Fibroblast of lung (primary cell): ENCODE measurements around the gene ATG13. TPM values are rescaled to one million over a fixed set of nuclear protein-coding genes. Genes with fewer than 3 reads are reported as not detected.

ENCODE experiments used
- DNase-seq, 2 donors: peaks; one replicate each; pipeline versions ENCODE4 v3.0.0 to v3.0.0-alpha.2; 2010; ENCODE audit warnings: low read depth in 2 of 2
- H2AFZ ChIP-seq: 2 replicates; pipeline ENCODE4 v1.5.1; 2012; ENCODE audit warnings: low read length, control low read depth, inconsistent platforms
- H3K27ac ChIP-seq: 2 replicates; pipeline ENCODE4 v1.5.1; 2011; ENCODE audit warnings: low read length, control low read depth; ENCODE audit not compliant: insufficient read depth
- H3K27me3 ChIP-seq: 2 replicates; pipeline ENCODE4 v1.5.1; 2011; ENCODE audit warnings: mild to moderate bottlenecking, low read length; ENCODE audit not compliant: control insufficient read depth, insufficient read depth
- H3K36me3 ChIP-seq: 2 replicates; pipeline ENCODE4 v1.5.1; 2011; ENCODE audit warnings: low read length; ENCODE audit not compliant: control insufficient read depth, insufficient read depth
- H3K4me1 ChIP-seq: 2 replicates; pipeline ENCODE4 v1.5.1; 2011; ENCODE audit warnings: low read length; ENCODE audit not compliant: control insufficient read depth, insufficient read depth; ENCODE audit errors: extremely low read depth
- H3K4me2 ChIP-seq: 2 replicates; pipeline ENCODE4 v1.5.1; 2011; ENCODE audit warnings: low read length, control low read depth; ENCODE audit not compliant: insufficient read depth; ENCODE audit errors: extremely low read depth
- H3K4me3 ChIP-seq, 4 experiments: fragments of 200-600 bp in 1 of 4; sonication (generic) in 1 of 4; replicated peaks in 1 of 4; 2 replicates each; pipeline ENCODE4 v1.5.1; 2011 to 2016; ENCODE audit warnings: low read length in 4 of 4, low read depth in 3 of 4, mild to moderate bottlenecking in 3 of 4, control low read depth in 2 of 4, inconsistent platforms in 1 of 4, mixed read lengths in 1 of 4; ENCODE audit not compliant: insufficient read depth in 1 of 4; ENCODE audit errors: control extremely low read depth in 1 of 4
- H3K79me2 ChIP-seq: 2 replicates; pipeline ENCODE4 v1.5.1; 2012; ENCODE audit warnings: mild to moderate bottlenecking, low read length, inconsistent platforms; ENCODE audit not compliant: control insufficient read depth, insufficient read depth
- H3K9ac ChIP-seq: 2 replicates; pipeline ENCODE4 v1.5.1; 2011; ENCODE audit warnings: mild to moderate bottlenecking, low read length, control low read depth; ENCODE audit not compliant: insufficient read depth
- H3K9me3 ChIP-seq: 2 replicates; pipeline ENCODE4 v1.5.1; 2012; ENCODE audit warnings: low read depth, low read length; ENCODE audit not compliant: control insufficient read depth, insufficient read depth
- H4K20me1 ChIP-seq: 2 replicates; pipeline ENCODE4 v1.5.1; 2011; ENCODE audit warnings: low read length; ENCODE audit not compliant: control insufficient read depth, insufficient read depth; ENCODE audit errors: extremely low read depth
- EZH2 ChIP-seq: IDR thresholded peaks from 2 replicates; pipeline ENCODE4 v1.5.1; 2012; ENCODE audit warnings: low read length, control low read depth, mild to moderate bottlenecking; ENCODE audit errors: missing control alignments
- polyA plus RNA-seq, 2 donors: library from polyadenylated mRNA; depleted of rRNA in 1 of 2; stranded (reverse) in 1 of 2; unstranded in 1 of 2; fragments of >200 nt; gene quantifications; 2 replicates each; pipeline ENCODE4 v1.2.1, GENCODE V29; 2011 to 2012; ENCODE audit warnings: missing spikeins in 1 of 2
- total RNA-seq: library from RNA; depleted of rRNA; stranded (reverse); fragments of >200 nt; gene quantifications from 2 replicates; pipeline ENCODE4 v1.2.1, GENCODE V29; 2014
- TF ChIP-seq, protein P1 (sequence below), 2 donors: IDR thresholded peaks in 1 of 2; conservative IDR thresholded peaks in 1 of 2; 1 replicate in 1 of 2; 2 replicates in 1 of 2; pipeline ENCODE4 v1.5.1; 2011 to 2012; ENCODE audit warnings: low read length in 2 of 2, control low read depth in 1 of 2, inconsistent platforms in 1 of 2, low read depth in 1 of 2, mild to moderate bottlenecking in 1 of 2

ATG13 gene
- total and polyA plus RNA-seq, 2 donors (not counting 1 experiment from before 2014, with no cell fraction given) = 44.9 to 67.4 TPM

DNA sequence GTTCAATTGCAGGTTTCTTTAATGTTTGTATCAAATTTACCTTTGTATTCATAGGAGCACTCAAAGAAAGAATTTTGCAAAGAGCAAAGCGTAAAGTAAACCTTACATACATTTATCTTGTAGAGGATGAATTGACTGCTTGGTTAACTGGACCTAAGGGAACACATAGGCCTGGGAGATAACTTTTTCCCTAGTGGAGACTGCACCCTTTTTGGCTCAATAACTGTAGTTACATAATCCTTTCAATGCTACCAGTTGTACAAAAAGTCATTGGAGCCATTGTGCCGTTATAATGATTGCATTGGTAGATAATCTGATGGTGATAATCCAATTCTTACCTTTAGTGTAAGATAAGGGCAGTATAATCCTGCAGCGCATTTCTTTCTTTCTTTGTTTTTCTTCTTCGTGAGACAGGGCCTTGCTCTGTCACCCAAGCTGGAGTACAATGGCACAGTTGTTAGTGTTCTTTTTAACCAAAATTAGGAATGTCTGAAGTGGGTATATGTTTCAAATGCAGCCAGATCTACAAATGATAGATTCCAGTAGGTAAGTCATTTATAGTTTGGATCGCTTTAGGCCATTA, 18.3 kb downstream of the ATG13 start:
- Histone ChIP-seq H3K9me3 (no peaks in the 10 kb centered on the region), H3K9ac (no peak overlapping the region), H3K27ac (no peak overlapping the region), H3K4me1 (no peaks in the 10 kb centered on the region), H3K27me3 (no peaks in the 10 kb centered on the region), H2AFZ (no peak overlapping the region), H4K20me1 (no peaks in the 10 kb centered on the region), H3K79me2 (no peaks in the 10 kb centered on the region), H3K4me2 (no peak overlapping the region), H3K36me3 (no peaks in the 10 kb centered on the region), H3K4me3 (no peak overlapping the region)
- TF ChIP-seq EZH2 = no peak
- TF ChIP-seq, protein P1, sequence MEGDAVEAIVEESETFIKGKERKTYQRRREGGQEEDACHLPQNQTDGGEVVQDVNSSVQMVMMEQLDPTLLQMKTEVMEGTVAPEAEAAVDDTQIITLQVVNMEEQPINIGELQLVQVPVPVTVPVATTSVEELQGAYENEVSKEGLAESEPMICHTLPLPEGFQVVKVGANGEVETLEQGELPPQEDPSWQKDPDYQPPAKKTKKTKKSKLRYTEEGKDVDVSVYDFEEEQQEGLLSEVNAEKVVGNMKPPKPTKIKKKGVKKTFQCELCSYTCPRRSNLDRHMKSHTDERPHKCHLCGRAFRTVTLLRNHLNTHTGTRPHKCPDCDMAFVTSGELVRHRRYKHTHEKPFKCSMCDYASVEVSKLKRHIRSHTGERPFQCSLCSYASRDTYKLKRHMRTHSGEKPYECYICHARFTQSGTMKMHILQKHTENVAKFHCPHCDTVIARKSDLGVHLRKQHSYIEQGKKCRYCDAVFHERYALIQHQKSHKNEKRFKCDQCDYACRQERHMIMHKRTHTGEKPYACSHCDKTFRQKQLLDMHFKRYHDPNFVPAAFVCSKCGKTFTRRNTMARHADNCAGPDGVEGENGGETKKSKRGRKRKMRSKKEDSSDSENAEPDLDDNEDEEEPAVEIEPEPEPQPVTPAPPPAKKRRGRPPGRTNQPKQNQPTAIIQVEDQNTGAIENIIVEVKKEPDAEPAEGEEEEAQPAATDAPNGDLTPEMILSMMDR (conservative IDR thresholded peaks at IDR 0.05 in 1 of 2, IDR thresholded peaks at IDR 0.05 in 1 of 2; ENCODE audit: low read depth in 1 of 2, low read length in 2 of 2) = no peak
- DNase-seq = no peak

DNA sequence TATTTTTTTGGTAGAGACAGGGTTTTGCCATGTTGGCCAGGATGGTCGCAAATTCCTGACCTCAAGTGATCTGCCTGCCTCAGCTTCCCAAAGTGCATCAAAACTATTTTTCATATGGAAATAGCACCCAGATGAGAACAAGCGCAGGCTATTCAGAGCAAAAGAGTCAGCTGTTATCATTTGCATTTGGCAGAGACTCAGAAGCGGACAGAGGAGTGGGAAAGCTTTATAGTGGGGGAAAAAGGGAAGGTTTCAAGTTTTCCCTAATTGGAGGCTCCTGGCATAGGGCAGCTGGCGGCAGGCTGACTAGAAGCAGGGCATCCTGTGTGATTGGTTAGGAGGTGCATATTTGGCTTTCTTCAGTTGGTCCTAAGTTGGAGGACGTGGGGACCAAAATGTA, 20.2 kb downstream of the ATG13 start:
- Histone ChIP-seq H3K4me2 (no peak overlapping the region), H4K20me1 (no peaks in the 10 kb centered on the region), H3K9ac (no peak overlapping the region), H2AFZ (no peak overlapping the region), H3K9me3 (no peaks in the 10 kb centered on the region), H3K27ac (no peak overlapping the region), H3K27me3 (no peaks in the 10 kb centered on the region), H3K79me2 (no peaks in the 10 kb centered on the region), H3K4me1 (no peaks in the 10 kb centered on the region), H3K36me3 (no peaks in the 10 kb centered on the region), H3K4me3 (no peak overlapping the region)
- no peak for TF ChIP-seq EZH2
- TF ChIP-seq, protein P1 (conservative IDR thresholded peaks at IDR 0.05 in 1 of 2, IDR thresholded peaks at IDR 0.05 in 1 of 2; ENCODE audit: low read depth in 1 of 2, low read length in 2 of 2) = no peak
- DNase-seq = no peak

DNA sequence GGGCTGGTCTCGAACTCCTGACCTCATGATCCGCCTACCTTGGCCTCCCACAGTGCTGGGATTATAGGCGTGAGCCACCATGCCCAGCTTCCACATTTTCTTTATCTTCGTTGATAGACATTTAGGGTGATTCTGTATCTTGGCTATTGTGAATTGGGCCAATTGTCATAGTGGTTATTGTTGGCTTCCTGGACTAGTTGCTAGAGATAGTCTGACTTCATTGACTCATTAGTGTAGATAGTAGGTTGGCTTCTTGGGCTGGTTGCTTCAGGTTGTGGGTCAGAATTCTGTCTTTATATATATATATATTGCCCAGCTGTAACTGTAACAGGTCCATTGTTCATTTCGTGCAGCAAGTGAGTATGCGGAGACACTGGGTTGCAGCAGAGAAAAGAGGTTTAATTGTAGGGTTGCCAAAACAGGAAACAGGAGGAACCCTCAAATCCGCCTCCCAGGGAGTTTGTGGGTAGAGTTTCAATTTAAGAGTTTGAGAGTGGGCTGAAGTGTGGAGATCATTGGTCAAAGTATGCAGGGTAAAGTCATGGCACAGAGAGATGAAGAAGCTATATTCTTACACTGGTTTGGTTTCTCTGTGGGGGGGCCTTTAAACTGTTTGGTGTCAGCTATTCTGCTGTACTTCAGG, 22.0 kb downstream of the ATG13 start:
- TF ChIP-seq, protein P1 (conservative IDR thresholded peaks at IDR 0.05 in 1 of 2, IDR thresholded peaks at IDR 0.05 in 1 of 2; ENCODE audit: low read depth in 1 of 2, low read length in 2 of 2) = no peak
- no peak for TF ChIP-seq EZH2
- Histone ChIP-seq H3K9me3 (no peaks in the 10 kb centered on the region), H3K4me2 (no peak overlapping the region), H3K79me2 (no peaks in the 10 kb centered on the region), H3K9ac (no peak overlapping the region), H3K4me3 (no peak overlapping the region), H3K27ac (no peak overlapping the region), H3K27me3 (no peaks in the 10 kb centered on the region), H4K20me1 (no peaks in the 10 kb centered on the region), H3K36me3 (no peaks in the 10 kb centered on the region), H2AFZ (no peak overlapping the region), H3K4me1 (no peaks in the 10 kb centered on the region)
- DNase-seq = no peak
